Measurements from ENCODE around the gene NEO1.

The NEO1 gene, protein sequence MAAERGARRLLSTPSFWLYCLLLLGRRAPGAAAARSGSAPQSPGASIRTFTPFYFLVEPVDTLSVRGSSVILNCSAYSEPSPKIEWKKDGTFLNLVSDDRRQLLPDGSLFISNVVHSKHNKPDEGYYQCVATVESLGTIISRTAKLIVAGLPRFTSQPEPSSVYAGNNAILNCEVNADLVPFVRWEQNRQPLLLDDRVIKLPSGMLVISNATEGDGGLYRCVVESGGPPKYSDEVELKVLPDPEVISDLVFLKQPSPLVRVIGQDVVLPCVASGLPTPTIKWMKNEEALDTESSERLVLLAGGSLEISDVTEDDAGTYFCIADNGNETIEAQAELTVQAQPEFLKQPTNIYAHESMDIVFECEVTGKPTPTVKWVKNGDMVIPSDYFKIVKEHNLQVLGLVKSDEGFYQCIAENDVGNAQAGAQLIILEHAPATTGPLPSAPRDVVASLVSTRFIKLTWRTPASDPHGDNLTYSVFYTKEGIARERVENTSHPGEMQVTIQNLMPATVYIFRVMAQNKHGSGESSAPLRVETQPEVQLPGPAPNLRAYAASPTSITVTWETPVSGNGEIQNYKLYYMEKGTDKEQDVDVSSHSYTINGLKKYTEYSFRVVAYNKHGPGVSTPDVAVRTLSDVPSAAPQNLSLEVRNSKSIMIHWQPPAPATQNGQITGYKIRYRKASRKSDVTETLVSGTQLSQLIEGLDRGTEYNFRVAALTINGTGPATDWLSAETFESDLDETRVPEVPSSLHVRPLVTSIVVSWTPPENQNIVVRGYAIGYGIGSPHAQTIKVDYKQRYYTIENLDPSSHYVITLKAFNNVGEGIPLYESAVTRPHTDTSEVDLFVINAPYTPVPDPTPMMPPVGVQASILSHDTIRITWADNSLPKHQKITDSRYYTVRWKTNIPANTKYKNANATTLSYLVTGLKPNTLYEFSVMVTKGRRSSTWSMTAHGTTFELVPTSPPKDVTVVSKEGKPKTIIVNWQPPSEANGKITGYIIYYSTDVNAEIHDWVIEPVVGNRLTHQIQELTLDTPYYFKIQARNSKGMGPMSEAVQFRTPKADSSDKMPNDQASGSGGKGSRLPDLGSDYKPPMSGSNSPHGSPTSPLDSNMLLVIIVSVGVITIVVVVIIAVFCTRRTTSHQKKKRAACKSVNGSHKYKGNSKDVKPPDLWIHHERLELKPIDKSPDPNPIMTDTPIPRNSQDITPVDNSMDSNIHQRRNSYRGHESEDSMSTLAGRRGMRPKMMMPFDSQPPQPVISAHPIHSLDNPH (N-terminal part only)

DNA sequence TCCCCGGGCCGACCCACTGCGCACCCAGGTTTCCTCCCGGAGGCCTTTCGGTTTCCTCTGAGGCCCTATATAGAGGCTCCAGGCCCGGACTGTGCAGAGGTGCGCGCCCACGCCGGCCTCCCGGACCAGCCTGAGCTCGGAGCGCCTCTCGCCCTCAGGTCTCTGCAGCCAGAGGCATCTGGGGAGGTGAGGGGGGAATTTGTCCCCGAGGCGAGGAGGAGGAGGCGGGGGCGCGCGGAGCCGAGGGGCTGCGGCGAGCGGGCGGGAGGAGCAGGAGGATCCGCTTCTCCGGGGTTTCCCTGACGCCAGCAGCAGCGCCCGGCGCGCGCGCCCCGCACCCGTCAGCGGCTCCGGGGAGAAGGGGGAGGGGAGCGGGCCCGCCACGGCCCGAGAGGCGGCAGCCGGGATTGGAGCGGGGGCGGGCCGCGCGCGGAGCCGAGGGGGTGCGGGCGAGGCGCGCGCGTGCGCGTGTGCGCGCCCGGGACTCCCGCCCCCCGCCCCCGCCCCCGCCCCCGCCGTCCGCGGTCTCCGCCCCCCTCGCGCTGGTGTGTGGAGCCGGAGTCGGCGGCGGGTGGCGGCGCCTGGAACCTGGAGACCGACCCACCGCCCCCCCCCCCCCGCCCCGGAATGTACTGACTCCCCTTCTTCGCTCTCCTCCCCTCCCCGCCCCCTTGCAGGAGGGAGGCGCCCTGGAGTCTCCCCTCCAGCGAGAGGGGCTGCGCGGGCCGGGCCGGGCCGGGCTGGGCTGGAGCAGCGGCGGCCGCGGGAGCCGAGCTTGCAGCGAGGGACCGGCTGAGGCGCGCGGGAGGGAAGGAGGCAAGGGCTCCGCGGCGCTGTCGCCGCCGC lies at the start of gene NEO1:
TSS of gene NEO1 (plus strand) at position 657 of the 846 bp plus-strand sequence. CDS start 213 bp downstream, outside the sequence.
- DNase-seq, result peak; percentile 88

GRCh38 chr15:73004462-73004861 lies 47.8 kb upstream of the NEO1 start:
- DNase-seq, result no peak

- no peak for DNase-seq
Measured at GRCh38 chr15:73005032-73005431, 47.2 kb upstream of the NEO1 start.

GRCh38 chr15:73005446-73005845 lies 46.8 kb upstream of the NEO1 start:
- no peak for DNase-seq

DNA sequence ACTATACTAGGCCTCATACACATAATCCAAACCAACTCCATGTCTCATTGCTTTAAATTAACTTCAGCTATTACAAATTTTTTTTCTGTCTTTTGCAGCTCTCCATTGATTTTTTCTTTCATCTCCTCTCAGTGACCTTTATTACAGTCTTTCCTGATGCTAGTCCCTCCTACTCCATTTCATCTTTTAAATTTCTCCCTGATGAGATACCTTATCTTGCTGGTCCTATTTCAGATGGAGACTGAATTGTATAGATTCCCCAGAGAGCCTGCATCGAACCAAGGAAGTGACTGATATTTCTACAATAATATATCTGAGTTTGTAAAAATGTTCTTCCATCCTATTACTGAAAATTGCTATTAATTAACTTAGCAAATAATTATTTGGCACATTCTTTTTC lies 45.7 kb upstream of the NEO1 start:
- no peak for DNase-seq

DNA sequence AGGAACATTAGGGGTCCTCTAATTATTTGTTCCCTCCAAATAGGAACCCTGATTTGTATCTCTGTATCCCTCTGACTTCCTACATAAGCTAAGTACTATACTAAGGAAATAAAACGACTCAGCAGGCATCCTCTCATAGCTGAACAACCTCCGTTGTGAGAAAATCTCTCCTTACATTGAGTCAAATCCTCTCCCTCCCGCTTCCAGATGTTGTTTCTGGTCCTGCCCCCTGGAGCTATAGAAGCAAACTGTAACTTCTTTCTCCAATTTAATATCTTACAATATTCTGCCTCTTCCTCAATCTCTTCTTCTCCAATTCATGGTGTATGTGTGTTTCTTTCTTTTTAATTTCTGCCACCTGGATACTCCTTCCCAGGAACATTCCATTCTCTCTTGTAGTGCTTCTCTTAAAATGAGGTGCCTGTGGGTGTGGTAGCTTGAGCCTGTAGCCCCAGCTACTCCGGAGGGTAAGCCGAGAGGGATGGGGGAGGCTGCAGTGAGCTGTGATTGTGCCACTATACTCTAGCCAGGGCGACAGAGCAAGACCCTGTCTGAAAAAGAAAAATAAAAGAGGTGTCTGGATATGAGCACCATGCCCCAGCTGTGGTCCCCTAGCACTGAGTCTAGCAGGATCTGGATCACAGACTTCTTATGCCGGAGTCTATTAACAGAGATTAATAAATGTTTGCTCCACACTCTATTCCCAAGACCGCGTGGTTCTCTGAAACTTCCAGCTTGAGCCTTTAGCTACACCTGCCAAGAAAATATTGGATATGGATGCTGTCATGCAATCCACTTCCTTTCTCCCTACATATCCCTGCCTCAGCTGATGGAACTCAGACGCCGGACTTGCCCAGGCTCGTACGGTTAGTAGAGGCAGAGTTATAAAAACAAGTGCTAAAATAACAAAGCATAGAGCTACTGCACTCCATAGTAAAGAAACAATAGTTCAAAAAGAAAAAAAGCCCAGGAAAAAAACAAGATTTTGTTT lies 42.9 kb upstream of the NEO1 start:
- DNase-seq, result no peak

DNA sequence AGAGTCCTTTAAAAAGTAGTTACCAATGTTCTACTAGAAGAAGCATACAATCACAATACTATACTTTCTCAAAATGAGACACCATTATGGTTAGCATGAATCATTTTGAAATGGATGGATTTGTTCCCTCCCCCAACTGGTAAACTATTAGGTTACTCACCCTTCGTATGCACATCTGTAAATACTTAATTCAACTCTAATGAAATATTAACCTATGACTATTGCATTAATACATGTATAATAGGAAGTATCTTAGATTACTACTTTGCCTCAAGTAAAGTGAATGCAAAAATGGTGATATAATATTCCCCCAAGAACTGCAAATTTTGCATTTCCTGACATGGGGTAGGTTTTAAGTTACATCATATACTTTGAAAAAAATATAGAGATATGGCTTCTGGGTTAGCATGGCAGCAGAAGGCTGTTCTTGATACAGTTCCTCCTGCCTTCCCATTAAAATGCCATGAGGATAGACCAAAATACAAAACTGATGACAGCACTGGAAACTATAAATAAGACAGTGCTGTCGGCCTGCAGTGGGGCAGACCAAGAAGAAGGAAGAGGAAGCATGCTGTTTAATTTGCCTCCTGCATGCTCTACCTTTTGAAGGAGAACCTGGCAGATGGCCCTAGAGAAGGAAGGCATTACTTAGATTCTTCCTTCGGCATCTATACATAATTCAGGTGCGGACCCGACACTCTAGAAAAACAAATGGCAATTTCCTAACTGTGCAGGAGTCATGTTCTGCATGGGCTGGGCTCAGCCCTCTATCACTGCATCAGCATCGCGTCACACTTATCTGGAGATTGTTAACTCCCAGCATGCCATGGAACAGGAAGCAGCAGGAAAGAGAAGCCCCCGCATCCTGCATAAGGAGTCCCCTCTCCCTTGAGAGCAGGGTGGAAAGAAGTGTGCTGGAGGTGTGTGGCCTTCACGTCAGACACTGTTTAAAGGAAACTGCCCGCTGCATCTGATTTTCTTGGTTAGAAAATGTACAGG lies 41.8 kb upstream of the NEO1 start:
- DNase-seq, result no peak

DNA sequence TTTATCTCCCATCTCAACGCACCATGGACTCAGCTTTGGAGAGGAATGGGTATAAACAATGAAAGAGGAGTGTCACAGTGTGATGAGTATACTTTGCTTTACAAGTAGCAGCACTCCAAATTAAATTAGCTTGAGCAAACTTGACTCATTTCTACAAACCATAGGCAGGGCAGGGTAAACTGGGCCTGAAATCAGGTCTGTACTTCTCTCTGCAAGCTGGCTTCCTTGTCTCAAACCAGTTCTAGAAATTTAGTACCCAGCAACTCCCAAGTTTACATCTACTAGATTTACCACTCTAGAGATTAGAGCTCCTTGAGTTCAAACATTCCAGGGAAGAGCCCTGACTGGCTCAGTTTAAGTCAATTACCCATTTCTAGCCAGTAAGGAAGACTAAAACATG lies 37.4 kb upstream of the NEO1 start:
- DNase-seq, result no peak

GRCh38 chr15:73015493-73015892 lies 36.8 kb upstream of the NEO1 start:
- DNase-seq, result no peak

- no peak for DNase-seq
Measured at GRCh38 chr15:73017987-73018386, 34.3 kb upstream of the NEO1 start.

DNA sequence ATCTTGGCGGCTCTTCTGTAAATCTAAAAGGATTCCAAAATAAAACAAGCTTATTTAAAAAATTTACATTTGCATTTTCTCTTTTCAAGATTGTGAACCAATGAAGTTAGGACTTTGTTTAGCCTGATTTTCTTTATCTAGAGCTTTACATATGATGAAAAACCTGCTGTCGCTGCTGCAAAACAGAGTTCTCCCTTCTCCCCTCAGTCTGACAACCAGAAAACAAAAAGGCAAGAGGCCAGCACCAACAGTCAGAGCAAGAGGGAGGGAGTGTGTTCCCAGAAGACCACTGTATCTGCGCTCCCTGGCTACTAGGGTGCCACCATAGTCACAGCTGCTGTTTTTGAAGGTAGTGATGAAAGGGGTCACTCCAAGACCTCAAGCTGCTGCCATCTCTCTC lies 33.1 kb upstream of the NEO1 start:
- no peak for DNase-seq

GRCh38 chr15:73019601-73020146 lies 32.6 kb upstream of the NEO1 start:
- no peak for DNase-seq

DNA sequence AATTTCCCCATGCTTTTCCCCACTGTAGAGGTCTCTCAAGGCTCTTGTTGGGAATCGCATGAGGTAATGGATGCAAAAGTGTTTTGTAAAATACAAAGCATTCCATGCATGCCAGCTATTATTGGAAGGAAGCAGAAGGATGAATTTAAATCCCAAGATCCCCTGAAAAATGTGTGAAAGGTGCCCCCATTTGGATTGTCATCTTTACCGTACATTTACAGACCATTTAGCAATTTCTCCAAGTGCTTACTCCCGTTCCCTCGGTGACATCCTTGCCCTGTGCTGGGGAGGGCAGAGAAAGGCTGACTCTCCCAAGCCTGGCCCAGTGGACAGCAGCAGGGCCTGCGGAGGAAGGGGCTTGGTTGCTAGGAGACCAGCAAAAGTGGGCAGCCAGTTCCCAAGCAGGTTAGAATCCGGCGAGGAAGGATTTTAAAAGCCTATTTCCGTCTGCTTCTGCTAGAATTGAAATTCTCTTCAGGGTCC lies 31.1 kb upstream of the NEO1 start:
- DNase-seq, result no peak

DNA sequence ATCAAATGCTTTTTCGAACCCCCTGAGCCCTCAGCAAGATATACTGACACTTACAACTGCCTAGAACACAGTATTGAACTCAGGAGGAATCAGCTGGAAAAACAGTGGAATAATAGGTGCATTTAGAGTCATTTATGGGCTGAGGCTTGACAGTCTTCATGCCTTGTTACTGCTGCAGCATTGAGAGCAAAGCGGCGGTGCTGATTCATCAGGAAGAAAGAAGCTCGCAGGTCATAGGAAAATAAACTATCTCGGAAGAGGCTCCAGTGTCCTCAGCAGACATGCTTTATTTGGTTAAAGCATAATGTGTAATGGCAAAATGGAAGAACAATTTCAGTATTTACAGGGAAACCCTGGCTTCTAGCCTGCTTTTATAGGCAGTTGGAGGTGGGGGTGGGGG lies 30.1 kb upstream of the NEO1 start:
- no peak for DNase-seq

DNA sequence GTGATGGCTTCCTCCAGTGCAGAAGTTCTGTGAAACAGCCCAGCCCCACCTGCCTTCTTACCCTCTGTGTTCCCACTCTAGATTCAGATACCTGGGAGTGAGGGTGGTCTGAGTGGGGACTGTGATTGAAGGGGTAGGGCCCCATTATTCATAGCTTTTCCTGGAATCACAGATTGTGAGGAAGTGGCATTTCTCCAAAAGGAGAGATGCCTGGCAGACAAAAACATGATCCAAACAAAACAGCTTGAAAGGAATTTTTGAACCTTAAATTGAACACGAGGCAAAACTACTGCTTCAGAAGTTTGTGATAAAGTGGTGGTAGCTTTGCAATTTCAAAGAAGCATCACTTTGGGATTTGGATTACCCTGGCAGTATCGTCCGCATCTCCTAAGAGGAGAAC lies 29.2 kb upstream of the NEO1 start:
- DNase-seq, result no peak

DNA sequence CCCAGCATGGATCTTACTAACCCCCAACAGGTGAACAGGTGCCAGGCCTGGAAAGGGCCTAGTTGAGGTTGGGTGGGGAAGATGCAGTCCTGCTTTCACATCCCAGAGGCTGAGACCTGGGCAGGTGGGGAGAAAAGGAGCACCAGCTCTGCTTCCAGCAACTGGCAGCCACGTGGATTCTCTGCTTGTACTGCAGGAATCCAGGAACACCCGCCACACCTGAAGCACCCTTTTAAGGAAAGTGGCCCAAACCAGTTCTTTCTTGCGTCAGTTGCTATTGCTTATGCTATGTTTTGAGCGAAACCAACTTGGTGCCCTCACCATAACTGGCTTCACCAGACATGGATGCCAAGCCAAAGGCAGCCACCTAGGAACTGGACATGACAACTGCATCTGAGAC lies 28.1 kb upstream of the NEO1 start:
- no peak for DNase-seq

DNA sequence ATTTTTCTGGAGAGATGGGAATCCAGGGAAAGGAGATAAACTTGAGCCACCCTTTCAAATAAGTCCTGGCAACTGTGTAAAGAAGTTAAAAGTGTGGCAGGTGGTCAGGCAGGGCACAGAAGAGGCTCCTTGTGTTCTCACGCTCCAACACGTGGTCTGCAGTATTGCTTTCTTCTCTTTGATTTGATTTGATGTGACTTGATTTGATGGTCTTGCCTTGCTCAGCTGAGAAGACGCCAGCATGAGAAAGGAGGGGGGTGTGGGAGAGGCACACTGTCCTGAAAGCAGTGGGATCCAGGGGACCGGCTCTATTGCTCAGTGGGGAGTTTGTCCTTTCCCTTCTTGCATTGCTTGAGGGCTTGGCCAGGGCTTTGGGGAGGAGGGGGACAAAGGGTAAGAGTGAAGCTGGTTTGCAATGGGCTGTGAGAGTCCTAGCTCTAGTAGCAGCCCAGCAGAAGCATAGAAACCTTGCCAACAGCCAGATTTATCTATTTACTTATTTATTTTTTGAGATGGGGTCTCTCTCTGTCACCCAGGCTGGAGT lies 25.7 kb upstream of the NEO1 start:
- no peak for DNase-seq

DNA sequence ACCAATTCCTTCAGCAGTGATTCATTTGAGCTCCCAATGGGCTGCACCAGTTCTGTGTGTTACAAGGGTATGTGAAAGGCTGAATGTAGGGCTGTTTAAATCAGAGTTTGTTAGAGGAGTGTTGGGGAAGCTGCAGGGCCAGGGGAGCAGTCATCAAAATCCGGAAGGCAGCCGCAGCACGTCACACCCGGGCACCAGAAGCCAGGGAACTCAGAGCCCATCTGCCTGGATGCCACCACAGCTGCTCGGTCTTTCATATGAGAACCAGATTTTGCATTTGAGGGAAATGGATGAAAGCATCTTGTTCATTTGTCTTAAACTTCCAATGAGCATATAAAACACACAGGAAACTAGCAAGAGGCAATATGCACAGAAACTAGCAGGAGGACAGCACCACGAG lies 24.2 kb upstream of the NEO1 start:
- DNase-seq, result no peak
